ENCODE results near the gene RELN.

GRCh38 chr7:103524042-103524907 is 465.2 kb downstream of the RELN start:
- TF ChIP-seq POLR2AphosphoS5 (IDR thresholded peaks at IDR 0.05) (no peak), CTCF (IDR thresholded peaks at IDR 0.05) (peak; percentile 21 to 25 (median 21)), POLR2A (IDR thresholded peaks at IDR 0.05; ENCODE audit: low read depth) (no peak), EP300 (IDR thresholded peaks at IDR 0.05) (no peak)
